GM21619 (cell line): ENCODE data around the gene STX19.
"Not testable (repeated sequence)": the region's sequence is repeated elsewhere in the genome, so short reads cannot be mapped to it uniquely, and the experiment has no call there.

Experiments
- ATAC-seq: cut with Tn5 transposase; IDR thresholded peaks from one replicate; pipeline ENCODE4 v1.9.1; 2021; ENCODE audit not compliant: unreplicated experiment

STX19 gene

DNA sequence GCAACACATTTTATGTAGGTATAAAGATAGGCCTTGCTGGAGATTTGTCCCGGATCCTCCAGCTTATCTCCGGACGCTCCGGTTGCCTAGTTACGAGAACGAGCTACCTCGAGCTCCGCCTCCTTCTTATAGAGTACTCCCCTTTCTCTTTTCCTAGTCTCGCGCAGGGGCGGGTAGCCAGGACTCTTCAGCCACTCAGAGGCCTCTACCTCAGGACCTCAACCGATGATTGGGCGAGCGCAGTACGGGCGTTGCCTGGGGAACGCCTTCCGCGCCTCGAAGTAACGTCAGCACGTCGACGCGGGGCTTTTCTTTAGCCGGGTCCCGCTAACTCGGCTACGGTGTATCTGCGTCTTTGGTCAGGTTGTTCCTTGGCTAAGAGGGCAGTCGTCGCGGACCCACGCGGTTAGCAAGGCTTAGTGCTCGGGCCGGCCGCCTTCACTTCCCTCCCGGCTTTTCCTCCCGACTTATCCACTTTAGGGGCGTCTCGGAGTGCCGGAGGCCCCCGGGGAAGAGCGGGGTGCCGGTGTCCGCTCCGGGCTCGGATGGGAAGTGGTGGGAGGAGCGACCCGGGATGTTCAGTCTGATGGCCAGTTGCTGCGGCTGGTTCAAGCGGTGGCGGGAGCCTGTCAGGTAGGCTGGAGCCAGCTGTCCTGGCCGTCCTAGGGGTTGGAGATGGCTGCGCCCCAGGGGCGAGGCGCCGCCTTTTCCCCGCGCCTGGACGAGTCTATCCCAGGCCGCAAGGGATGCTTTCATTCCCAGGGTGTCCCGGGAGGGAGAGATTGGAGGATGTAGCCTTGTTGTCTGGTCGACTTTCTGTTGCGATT lies 48.3 kb downstream of the STX19 start, which contains the start of gene ARL13B:
ARL13B (plus strand) TSS at position 306 of the 827 bp plus-strand sequence; CDS start at position 575, 269 bp downstream.
- peak; percentile 100 for ATAC-seq

GRCh38 chr3:93973131-93974126 lies 55.0 kb downstream of the STX19 start, which contains the start of gene PROS1:
Gene PROS1 (minus strand): TSS chr3:93973896. CDS start chr3:93973749, 147 bp downstream.
- peak; percentile 85 for ATAC-seq

GRCh38 chr3:93969997-93970396 lies 58.4 kb downstream of the STX19 start:
- ATAC-seq = no peak

- no peak for ATAC-seq
Measured at GRCh38 chr3:93969443-93969842, 59.0 kb downstream of the STX19 start.

GRCh38 chr3:93965106-93965505 lies 63.3 kb downstream of the STX19 start:
- not testable (repeated sequence) for ATAC-seq
